Activated CD8-positive, alpha-beta T cell treated with anti-CD3 and anti-CD28 coated beads, Interleukin-2, amount 10 ng/mL, durations not matched to agents 7 days and 5 days (primary cell): ENCODE results near the gene ALDH8A1. TPM values are rescaled to one million over a fixed set of nuclear protein-coding genes. Genes with fewer than 3 reads are reported as not detected.
"Not testable (repeated sequence)": the region's sequence is repeated elsewhere in the genome, so short reads cannot be mapped to it uniquely, and the experiment has no call there.

Source experiments
- ATAC-seq: fragments of 150-1000 bp; cut with Tn5 transposase; one replicate; pipeline ENCODE4 v1.10.0; 2021; ENCODE audit warnings: moderate library complexity
- CTCF ChIA-PET: fragments of 350-600 bp; sonication (Branson Sonifier 250); formaldehyde crosslinking; loops from one replicate; lab custom pipeline; 2021; ENCODE audit warnings: antibody characterized with exemption; lab: Charles Lee
- POLR2A ChIA-PET: fragments of 350-600 bp; sonication (Branson Sonifier 250); formaldehyde crosslinking; loops from one replicate; lab custom pipeline; 2021; ENCODE audit warnings: antibody characterized with exemption; lab: Charles Lee
- DNase-seq: peaks from one replicate; pipeline ENCODE4 v3.0.0-alpha.2; 2020
- H3K27ac Mint-ChIP-seq: one replicate; pipeline ENCODE4 v1.8.0; 2021; ENCODE audit warnings: mild to moderate bottlenecking, mixed read lengths
- H3K27me3 Mint-ChIP-seq: one replicate; pipeline ENCODE4 v1.8.0; 2021; ENCODE audit warnings: low read depth, mixed read lengths
- H3K36me3 Mint-ChIP-seq: one replicate; pipeline ENCODE4 v1.8.0; 2021; ENCODE audit warnings: low read depth, mixed read lengths
- H3K4me1 Mint-ChIP-seq: one replicate; pipeline ENCODE4 v1.8.0; 2021; ENCODE audit warnings: low read depth, mixed read lengths
- H3K4me3 Mint-ChIP-seq: one replicate; pipeline ENCODE4 v1.8.0; 2021; ENCODE audit warnings: mild to moderate bottlenecking, mixed read lengths
- H3K9me3 Mint-ChIP-seq: one replicate; pipeline ENCODE4 v1.8.0; 2022; ENCODE audit warnings: mixed read lengths; ENCODE audit not compliant: insufficient read depth
- total RNA-seq, 2 experiments: library from RNA; stranded (reverse); gene quantifications; one replicate each; pipeline ENCODE4 v1.2.3, GENCODE V29; 2021

ALDH8A1 gene
- total RNA-seq, 2 experiments from 2014 or later, result 0.45 to 0.47 TPM

DNA sequence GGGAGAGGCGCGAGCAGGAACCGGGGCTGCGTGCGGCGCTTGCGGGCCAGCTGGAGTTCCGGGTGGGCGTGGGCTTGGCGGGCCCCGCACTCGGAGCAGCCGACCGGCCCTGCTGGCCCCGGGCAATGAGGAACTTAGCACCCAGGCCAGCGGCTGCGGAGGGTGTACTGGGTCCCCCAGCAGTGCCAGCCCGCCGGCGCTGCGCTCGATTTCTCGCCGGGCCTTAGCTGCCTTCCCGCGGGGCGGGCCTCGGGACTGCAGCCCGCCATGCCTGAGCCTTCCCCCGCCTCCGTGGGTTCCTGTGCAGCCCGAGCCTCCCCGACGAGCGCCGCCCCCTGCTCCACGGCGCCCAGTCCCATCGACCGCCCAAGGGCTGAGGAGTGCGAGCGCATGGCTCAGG, 45.2 kb downstream of the ALDH8A1 start:
- H3K36me3 Mint-ChIP-seq, H3K4me1 Mint-ChIP-seq, DNase-seq, ATAC-seq, H3K27ac Mint-ChIP-seq, H3K27me3 Mint-ChIP-seq, CTCF ChIA-PET, H3K4me3 Mint-ChIP-seq, POLR2A ChIA-PET, H3K9me3 Mint-ChIP-seq: not testable (repeated sequence)

DNA sequence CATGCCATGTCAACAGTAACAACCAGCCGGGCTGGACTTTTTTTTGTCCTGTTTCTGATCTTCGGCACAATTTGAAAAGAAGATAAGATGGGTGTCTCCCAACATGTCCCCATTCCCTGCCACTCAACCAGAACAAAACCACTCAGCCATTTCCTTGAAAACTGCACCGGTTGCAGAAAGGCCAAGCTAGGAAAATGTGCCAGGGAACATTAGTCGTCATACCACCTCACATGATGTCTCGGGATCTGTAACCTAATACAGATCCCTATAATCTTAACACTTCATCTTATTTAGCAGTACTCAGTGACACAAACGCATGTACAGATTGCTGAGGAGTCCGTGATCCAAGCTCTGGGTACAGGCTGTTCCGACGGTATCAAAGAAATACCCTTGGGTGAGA, 46.5 kb downstream of the ALDH8A1 start:
- ChIA-PET POLR2A (no interaction called here), CTCF (interaction anchor here (0.8 to 1.2 kb wide), 2 partner anchors 37 to 56 kb away, joined by 3 to 4 read pairs; no protein-coding TSS in a partner anchor)
- ATAC-seq (no peak), DNase-seq (no peak)
- H3K4me1 Mint-ChIP-seq, result no peaks in the 10 kb centered on the region
- H3K4me3 Mint-ChIP-seq, result no peak overlapping the region
- no peaks in the 10 kb centered on the region for H3K36me3 Mint-ChIP-seq
- no peaks in the 10 kb centered on the region for H3K9me3 Mint-ChIP-seq
- H3K27me3 Mint-ChIP-seq, result no peaks in the 10 kb centered on the region
- no peak overlapping the region for H3K27ac Mint-ChIP-seq

DNA sequence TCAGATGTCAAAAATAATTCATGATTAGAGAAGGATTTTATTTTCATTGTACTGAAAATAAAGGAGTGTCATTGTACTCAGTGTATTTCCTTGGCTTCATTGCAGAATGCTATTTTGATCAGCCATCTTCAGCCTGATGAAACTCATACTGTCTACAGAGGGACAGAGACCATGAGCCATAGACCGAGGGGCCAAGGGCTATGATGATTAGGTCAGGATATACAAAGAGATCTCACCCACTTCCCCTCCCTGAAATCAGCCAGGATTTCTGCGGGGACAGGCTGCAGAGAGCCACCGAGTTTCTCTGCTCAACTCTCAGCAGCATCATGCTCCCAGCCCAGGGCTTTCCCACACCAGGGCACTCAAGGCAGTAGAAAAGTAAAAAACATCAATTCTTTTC, 47.0 kb downstream of the ALDH8A1 start:
- Mint-ChIP-seq H3K4me1 (no peaks in the 10 kb centered on the region), H3K27ac (no peak overlapping the region), H3K9me3 (no peaks in the 10 kb centered on the region), H3K27me3 (no peaks in the 10 kb centered on the region), H3K4me3 (no peak overlapping the region), H3K36me3 (no peaks in the 10 kb centered on the region)
- ATAC-seq (no peak), DNase-seq (no peak)
- ChIA-PET CTCF (interaction anchor here (0.8 to 1.2 kb wide), 2 partner anchors 38 to 57 kb away, joined by 3 to 4 read pairs; no protein-coding TSS in a partner anchor), POLR2A (no interaction called here)

DNA sequence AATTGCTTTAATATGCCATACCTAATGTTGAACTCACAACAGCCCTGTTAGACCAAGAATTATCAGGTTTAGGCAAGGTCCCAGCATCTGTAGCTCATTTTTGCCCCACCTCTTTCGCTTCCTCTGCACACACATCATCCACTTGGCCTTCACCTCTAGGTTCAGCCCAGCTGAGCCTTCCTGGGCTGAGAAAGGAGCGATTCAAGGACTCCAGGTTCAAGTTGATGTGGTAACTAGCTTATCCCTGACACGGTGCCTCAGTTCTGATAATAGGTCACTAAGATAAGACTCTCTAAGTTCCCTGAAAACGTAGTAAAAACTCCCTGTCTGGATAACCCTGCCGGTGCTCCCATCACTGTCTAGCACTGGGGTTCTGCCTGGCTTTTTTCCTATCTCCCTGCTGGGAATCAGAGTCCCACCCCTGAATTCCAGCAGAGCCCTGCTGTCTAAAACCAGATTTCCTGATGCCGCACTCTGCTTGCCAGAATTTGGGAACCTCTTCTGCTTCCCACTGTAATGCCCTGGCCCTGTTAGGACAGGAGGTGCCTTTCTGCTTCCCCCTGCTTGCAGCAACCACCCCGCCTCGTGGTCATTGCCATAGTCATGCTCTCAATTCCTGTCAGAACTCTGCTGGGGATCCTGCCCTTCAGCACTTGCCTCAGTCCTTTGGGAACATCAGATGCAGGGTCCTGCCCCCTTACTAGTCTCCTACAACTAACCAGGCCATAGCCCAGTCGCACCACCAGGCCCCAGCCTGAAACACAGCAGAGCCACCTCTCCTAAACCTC, 47.6 kb downstream of the ALDH8A1 start:
- ATAC-seq (no peak), DNase-seq (no peak)
- no peaks in the 10 kb centered on the region for H3K4me1 Mint-ChIP-seq
- ChIA-PET CTCF (no interaction called here), POLR2A (no interaction called here)
- no peaks in the 10 kb centered on the region for H3K27me3 Mint-ChIP-seq
- H3K4me3 Mint-ChIP-seq, result no peak overlapping the region
- no peaks in the 10 kb centered on the region for H3K36me3 Mint-ChIP-seq
- H3K9me3 Mint-ChIP-seq, result no peaks in the 10 kb centered on the region
- no peak overlapping the region for H3K27ac Mint-ChIP-seq

DNA sequence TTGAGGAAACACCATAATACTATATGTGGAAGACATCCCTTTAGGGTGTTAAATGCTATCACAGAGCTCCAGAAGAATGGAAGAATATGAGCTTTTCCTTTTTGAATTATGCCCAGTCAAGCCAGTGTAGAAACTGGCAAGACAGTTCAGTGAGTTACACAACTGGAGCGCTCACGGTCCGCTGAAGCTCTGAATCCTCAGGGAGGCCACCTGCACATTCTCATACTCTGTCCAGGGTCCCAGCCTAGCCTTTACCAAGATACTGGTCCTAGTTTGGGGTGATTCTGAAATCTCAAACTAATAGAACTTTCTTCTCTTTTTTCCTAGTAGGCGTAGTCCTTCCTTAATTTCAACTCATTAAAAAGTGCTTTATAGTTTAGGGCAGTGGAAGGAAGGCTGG, 51.3 kb downstream of the ALDH8A1 start:
- ChIA-PET POLR2A (no interaction called here), CTCF (interaction anchor here (1.7 kb wide), 1 partner anchor 42 kb away, joined by 6 read pairs; no protein-coding TSS in a partner anchor)
- Mint-ChIP-seq H3K4me3 (no peak overlapping the region), H3K27ac (no peak overlapping the region), H3K27me3 (peaks cover 7% of the 10 kb centered on the region), H3K4me1 (no peaks in the 10 kb centered on the region), H3K36me3 (no peaks in the 10 kb centered on the region), H3K9me3 (no peaks in the 10 kb centered on the region)
- DNase-seq (no peak), ATAC-seq (no peak)

DNA sequence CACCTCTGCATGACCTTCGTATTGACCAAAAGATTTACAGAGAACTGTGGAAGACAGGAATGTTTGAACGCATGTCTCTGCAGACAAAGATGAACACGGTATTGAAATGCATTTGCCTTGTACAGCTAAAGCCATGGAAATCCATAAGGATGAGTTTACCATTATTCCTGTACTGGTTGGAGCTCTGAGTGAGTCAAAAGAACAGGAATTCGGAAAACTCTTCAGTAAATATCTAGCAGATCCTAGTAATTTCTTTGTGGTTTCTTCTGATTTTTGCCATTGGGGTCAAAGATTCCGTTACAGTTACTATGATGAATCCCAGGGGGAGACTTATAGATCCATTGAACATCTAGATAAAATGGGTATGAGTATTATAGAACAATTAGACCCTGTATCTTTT, 51.7 kb downstream of the ALDH8A1 start:
- POLR2A ChIA-PET, DNase-seq, H3K4me1 Mint-ChIP-seq, H3K27me3 Mint-ChIP-seq, H3K27ac Mint-ChIP-seq, ATAC-seq, H3K36me3 Mint-ChIP-seq, H3K9me3 Mint-ChIP-seq, H3K4me3 Mint-ChIP-seq: not testable (repeated sequence)
- CTCF ChIA-PET, result interaction anchor here (1.7 kb wide), 1 partner anchor 42 kb away, joined by 6 read pairs; no protein-coding TSS in a partner anchor

DNA sequence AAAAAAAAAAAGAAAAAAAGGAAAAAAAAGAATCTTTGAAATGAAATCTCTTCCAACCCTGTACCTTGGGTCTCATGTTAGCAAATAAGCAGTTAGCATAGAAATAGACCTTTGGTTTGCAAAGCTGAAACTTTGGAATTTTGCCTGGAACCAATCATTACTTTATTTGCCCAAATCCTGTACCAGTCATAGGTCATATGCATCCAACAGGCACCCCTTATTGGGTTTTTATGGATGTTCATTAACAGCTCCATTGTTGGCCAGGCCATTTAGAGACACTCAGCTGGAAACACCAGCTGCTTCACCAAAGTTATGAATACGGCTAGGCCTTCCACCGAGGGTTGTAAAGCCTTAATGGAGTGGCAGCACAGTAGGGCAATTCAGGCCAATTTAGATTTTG, 53.0 kb downstream of the ALDH8A1 start:
- H3K36me3 Mint-ChIP-seq, result no peaks in the 10 kb centered on the region
- DNase-seq (no peak), ATAC-seq (no peak)
- peaks cover 9% of the 10 kb centered on the region for H3K27me3 Mint-ChIP-seq
- ChIA-PET CTCF (no interaction called here), POLR2A (no interaction called here)
- H3K4me1 Mint-ChIP-seq, result no peaks in the 10 kb centered on the region
- no peaks in the 10 kb centered on the region for H3K9me3 Mint-ChIP-seq
- H3K4me3 Mint-ChIP-seq, result no peak overlapping the region
- H3K27ac Mint-ChIP-seq, result no peak overlapping the region

DNA sequence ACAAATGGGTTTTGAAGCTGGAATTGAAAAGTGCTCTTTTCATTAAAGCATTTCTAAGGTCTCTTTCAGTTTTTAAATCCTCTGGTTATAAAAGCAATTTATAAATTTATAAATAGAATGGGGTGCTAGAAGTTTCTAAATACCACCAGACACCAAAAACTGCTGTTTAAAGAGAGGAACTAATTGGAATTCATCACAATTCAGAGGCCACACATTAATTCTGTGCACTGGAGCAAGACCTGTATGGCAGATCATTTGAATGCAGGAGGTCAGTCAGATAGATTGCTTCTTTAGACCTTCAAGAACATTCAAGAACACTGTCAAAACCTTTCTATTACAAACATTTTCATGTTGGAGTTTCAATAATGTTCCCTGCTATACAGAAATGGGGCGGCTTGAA, 55.1 kb downstream of the ALDH8A1 start:
- ChIA-PET POLR2A (no interaction called here), CTCF (no interaction called here)

DNA sequence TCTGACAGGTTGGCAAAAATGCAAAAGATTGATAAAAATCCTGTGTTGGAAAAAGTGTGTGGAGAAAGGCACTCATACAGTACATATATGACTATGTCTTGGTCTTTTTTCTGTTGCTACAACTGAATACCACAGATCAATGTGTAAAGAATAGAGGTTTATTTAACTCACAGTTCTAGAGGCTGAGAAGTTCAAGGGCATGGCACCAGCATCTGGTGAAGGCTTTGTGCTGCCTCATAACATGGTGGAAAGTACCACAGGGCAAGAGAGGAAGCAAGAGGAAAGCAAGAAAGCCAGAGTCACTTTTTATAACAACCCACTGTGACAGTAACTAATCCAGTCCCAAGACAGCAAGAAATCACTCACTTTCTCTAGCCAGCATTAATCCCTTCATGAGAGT, 57.5 kb downstream of the ALDH8A1 start:
- CTCF ChIA-PET, result no interaction called here
- Mint-ChIP-seq H3K27me3 (peaks cover 14% of the 10 kb centered on the region), H3K9me3 (no peaks in the 10 kb centered on the region), H3K27ac (no peak overlapping the region), H3K36me3 (no peaks in the 10 kb centered on the region), H3K4me1 (no peaks in the 10 kb centered on the region), H3K4me3 (no peak overlapping the region)
- no peak for DNase-seq
- ATAC-seq, result no peak
- POLR2A ChIA-PET, result no interaction called here

More for the DNA sequence above, 55.1 kb downstream of the ALDH8A1 start:
- Mint-ChIP-seq H3K36me3 (no peaks in the 10 kb centered on the region), H3K4me3 (no peak overlapping the region), H3K4me1 (no peaks in the 10 kb centered on the region), H3K27me3 (peaks cover 11% of the 10 kb centered on the region), H3K9me3 (no peaks in the 10 kb centered on the region), H3K27ac (no peak overlapping the region)
- no peak for ATAC-seq
- DNase-seq, result no peak

DNA sequence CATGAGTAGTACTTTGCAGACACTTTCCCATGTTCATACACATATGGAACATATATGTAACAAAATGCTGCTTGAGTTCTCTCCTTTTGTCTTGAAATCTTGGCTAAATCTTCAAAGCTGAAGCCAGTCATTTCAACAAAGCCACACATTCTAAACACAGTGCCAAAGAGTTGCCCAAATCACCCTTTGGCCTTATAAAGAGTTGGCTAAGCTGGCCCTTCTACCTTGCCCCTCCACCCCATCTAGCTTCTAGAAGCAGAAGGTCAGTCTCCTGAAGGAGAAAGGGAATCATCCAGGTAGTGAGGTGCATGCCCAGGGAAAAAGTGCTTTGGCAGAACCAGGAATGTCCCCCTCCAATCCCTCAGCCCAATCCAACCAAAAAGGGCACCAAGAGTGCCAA, 58.3 kb downstream of the ALDH8A1 start:
- H3K4me1 Mint-ChIP-seq, result no peaks in the 10 kb centered on the region
- ChIA-PET CTCF (interaction anchor here (1.4 kb wide), 1 partner anchor 9 kb away, joined by 3 read pairs; no protein-coding TSS in a partner anchor), POLR2A (no interaction called here)
- peaks cover 17% of the 10 kb centered on the region for H3K27me3 Mint-ChIP-seq
- H3K4me3 Mint-ChIP-seq, result no peak overlapping the region
- H3K27ac Mint-ChIP-seq, result no peak overlapping the region
- ATAC-seq, result no peak
- H3K36me3 Mint-ChIP-seq, result no peaks in the 10 kb centered on the region
- DNase-seq, result no peak
- H3K9me3 Mint-ChIP-seq, result no peaks in the 10 kb centered on the region

DNA sequence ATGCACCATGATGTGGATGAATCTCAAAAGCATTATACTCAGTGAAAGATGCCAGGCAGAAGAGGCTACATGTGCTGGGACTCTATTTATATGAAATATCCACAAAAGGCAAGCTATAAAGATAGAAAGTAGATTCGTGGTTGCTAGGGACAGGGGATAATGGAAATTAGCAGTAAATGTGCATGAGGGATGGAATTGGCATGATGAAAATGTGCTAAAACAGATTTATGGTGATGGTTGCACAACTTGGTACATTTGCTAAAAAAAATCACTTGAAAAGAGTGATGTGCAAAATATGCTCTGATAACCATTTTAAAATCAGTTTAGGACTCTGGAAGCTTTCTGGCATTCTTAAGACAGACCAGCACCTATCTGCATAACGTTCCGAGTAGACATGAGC, 61.6 kb downstream of the ALDH8A1 start:
- ChIA-PET CTCF (no interaction called here), POLR2A (no interaction called here)
- H3K27ac Mint-ChIP-seq, result no peak overlapping the region
- DNase-seq (no peak), ATAC-seq (no peak)
- no peak overlapping the region for H3K4me3 Mint-ChIP-seq
- no peaks in the 10 kb centered on the region for H3K36me3 Mint-ChIP-seq
- H3K9me3 Mint-ChIP-seq, result no peaks in the 10 kb centered on the region
- H3K4me1 Mint-ChIP-seq, result no peaks in the 10 kb centered on the region
- H3K27me3 Mint-ChIP-seq, result peaks cover 28% of the 10 kb centered on the region

DNA sequence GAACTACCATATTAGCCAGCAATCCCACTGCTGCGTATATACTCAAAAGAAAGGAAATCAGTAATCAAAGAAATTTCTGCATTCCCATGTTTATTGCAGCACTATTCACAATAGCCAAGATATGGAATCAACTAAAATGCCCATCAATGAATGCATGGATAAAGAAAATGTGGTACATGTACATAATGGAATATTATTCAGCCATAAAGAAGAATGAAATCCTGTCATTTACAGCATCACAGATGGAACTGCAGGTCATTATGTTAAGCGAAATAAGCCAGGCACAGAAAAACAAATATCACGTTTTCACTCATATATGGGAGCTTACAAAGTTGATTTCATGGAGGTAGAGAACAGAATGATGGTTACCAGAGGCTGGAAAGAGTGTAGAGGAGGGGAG, 65.1 kb downstream of the ALDH8A1 start:
- ATAC-seq (no peak), DNase-seq (no peak)
- ChIA-PET CTCF (interaction anchor here (1.5 to 3.0 kb wide), 3 partner anchors 14 to 728 kb away, joined by 4 to 10 read pairs (median 5); no protein-coding TSS in a partner anchor), POLR2A (no interaction called here)
- H3K4me3 Mint-ChIP-seq, result no peak overlapping the region
- H3K4me1 Mint-ChIP-seq, result no peaks in the 10 kb centered on the region
- H3K27ac Mint-ChIP-seq, result no peak overlapping the region
- no peaks in the 10 kb centered on the region for H3K36me3 Mint-ChIP-seq
- peaks cover 24% of the 10 kb centered on the region for H3K27me3 Mint-ChIP-seq
- no peaks in the 10 kb centered on the region for H3K9me3 Mint-ChIP-seq
